ENCODE measurements around the gene AFAP1. TPM values are rescaled to one million over a fixed set of nuclear protein-coding genes. Genes with fewer than 3 reads are reported as not detected.

The AFAP1 gene
- total RNA-seq, 4 donors from 2014 or later, result 15.8 to 42.9 (median 31.3) TPM

GRCh38 chr4:7774301-7775294, 165.1 kb downstream of the AFAP1 start:
- peak overlapping the region in 1 of 4 donors; percentile 73 for H3K27ac ChIP-seq
- H3K9me3 ChIP-seq, result no peaks in the 10 kb centered on the region
- no peak overlapping the region for H3K4me3 ChIP-seq
- peaks cover 0 to 53% (median 0%) of the 10 kb centered on the region in 3 donors for H3K36me3 ChIP-seq
- DNase-seq, result peak in 1 of 3 donors; percentile 44
- peaks cover 0 to 19% (median 0%) of the 10 kb centered on the region in 4 donors for H3K4me1 ChIP-seq
- TF ChIP-seq POLR2A (IDR thresholded peaks at IDR 0.05), result no peak
- TF ChIP-seq, protein P1, sequence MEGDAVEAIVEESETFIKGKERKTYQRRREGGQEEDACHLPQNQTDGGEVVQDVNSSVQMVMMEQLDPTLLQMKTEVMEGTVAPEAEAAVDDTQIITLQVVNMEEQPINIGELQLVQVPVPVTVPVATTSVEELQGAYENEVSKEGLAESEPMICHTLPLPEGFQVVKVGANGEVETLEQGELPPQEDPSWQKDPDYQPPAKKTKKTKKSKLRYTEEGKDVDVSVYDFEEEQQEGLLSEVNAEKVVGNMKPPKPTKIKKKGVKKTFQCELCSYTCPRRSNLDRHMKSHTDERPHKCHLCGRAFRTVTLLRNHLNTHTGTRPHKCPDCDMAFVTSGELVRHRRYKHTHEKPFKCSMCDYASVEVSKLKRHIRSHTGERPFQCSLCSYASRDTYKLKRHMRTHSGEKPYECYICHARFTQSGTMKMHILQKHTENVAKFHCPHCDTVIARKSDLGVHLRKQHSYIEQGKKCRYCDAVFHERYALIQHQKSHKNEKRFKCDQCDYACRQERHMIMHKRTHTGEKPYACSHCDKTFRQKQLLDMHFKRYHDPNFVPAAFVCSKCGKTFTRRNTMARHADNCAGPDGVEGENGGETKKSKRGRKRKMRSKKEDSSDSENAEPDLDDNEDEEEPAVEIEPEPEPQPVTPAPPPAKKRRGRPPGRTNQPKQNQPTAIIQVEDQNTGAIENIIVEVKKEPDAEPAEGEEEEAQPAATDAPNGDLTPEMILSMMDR (IDR thresholded peaks at IDR 0.05), result no peak
- no peaks in the 10 kb centered on the region for H3K27me3 ChIP-seq

DNA sequence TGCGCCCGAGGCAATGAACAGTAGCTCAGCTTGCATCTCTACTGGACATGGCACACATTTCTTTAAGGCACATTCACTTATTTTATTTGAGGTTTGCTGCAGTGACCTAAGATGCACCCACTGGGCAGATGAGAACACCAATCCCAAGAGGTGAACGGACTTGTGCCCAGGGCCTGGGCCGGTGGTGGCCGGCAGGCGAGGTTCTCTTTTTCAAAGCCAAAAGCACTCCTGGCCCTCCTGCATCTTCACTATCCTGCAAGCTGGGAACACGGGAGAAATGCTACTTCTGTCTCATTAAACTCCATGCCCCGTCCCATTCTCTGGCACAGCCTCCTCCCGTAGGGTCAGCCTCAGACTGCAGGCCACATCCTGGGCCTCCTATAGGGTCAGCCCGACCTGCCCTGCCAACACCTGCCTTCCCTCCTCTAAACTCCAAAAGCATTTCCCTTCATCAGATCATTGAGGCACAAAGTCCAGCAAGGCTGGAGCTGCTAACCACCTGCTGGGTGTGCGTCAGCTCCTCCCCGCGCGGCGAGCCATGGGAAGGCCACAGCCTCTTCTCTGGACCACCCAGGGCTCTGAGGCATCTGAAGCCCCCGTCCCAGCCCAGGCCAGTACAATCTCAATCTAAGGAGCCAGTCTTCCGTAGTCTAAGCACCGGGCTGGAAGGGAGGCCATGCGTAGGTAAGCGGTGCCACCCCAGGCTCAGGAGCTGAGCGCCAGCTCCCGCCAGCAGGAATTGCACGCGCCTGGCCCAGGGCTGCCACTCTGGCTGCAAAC, 166.1 kb downstream of the AFAP1 start:
- no peaks in the 10 kb centered on the region for H3K27me3 ChIP-seq
- no peaks in the 10 kb centered on the region for H3K9me3 ChIP-seq
- peak overlapping the region in 3 of 4 donors; percentile 62 to 73 (median 62) for H3K27ac ChIP-seq
- peaks cover 0 to 19% (median 0%) of the 10 kb centered on the region in 4 donors for H3K4me1 ChIP-seq
- TF ChIP-seq, protein P1 (IDR thresholded peaks at IDR 0.05), result peak in 1 of 6 experiments; percentile 11
- no peak for TF ChIP-seq POLR2A (IDR thresholded peaks at IDR 0.05)
- peaks cover 0 to 63% (median 0%) of the 10 kb centered on the region in 3 donors for H3K36me3 ChIP-seq
- DNase-seq, result peak in 2 of 3 donors; percentile 73 to 76
- no peak overlapping the region for H3K4me3 ChIP-seq

GRCh38 chr4:7772711-7773385, 166.8 kb downstream of the AFAP1 start:
- Histone ChIP-seq H3K9me3 (no peaks in the 10 kb centered on the region), H3K27me3 (no peaks in the 10 kb centered on the region), H3K4me3 (peak overlapping the region in 2 of 4 donors; percentile 28 to 34), H3K4me1 (peaks cover 0 to 19% (median 0%) of the 10 kb centered on the region in 4 donors), H3K27ac (peak overlapping the region in 3 of 4 donors; percentile 62 to 73 (median 62)), H3K36me3 (peaks cover 0 to 63% (median 0%) of the 10 kb centered on the region in 3 donors)
- no peak for TF ChIP-seq POLR2A (IDR thresholded peaks at IDR 0.05)
- TF ChIP-seq, protein P1 (IDR thresholded peaks at IDR 0.05), result no peak
- DNase-seq, result peak in 2 of 3 donors; percentile 82 to 83

DNA sequence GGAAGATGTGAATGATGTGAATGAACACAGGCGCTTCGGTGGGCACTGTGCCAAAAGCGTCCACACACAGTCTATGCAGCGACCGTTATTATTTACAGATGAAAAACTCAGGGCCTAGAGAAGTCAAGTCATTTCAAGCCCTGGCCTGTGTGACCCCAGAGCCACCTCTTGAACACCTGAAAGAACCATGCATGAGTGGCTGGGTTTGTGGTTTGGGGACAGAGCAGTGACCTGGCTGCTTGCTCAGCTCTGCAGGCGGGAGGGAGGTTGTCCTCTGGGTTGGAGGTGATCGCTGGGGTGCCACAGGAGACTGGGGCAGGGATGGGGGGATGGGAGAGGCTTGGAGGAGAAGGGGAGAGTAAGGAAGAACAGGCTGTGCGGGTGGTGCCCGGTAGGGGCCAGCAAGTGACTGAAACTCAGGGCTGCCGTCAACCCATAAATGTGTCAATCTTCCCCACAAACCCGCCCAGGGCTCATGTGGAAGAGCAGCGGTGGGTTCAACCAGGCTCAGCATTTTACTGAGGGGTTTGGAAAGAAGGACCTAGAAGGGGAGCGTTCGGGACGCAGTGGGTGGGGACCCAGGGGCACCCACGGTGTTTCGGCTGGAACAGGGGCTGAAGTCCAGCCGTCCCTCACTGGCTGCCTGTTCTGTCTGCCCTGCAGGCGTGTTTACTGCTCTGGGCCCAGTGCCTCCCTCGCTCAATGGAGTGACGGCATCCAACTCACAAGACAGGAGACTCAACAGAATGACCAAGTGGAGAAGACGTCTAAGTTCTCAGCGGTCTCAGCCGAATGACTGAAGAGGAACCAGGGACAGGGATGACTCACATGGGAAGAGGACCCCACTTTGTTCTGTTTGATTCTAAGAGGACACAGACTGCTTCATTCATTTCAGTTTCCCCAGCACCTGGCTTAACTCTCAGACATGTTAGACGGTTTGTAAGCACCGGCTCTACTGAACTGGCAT, 167.8 kb downstream of the AFAP1 start:
- DNase-seq, result peak in 2 of 3 donors; percentile 58 to 70

More for the DNA sequence above, 167.8 kb downstream of the AFAP1 start:
- Histone ChIP-seq H3K36me3 (peaks cover 0 to 65% (median 0%) of the 10 kb centered on the region in 3 donors), H3K9me3 (no peaks in the 10 kb centered on the region), H3K4me1 (peaks cover 0 to 19% (median 0%) of the 10 kb centered on the region in 4 donors), H3K27ac (peak overlapping the region in 3 of 4 donors; percentile 62 to 73 (median 62)), H3K4me3 (no peak overlapping the region), H3K27me3 (no peaks in the 10 kb centered on the region)
- TF ChIP-seq POLR2A (IDR thresholded peaks at IDR 0.05), result peak in 1 of 2 donors; percentile 17
- TF ChIP-seq, protein P1 (IDR thresholded peaks at IDR 0.05), result peak in 4 of 6 experiments; percentile 5 to 38 (median 14)

Measured in Peyer's patch (tissue), 4 donors.